HL-60 (cell line): ENCODE results near the gene L3MBTL4.

ENCODE experiments used
- POLR2AphosphoS5 ChIP-seq: IDR thresholded peaks from 2 replicates; pipeline ENCODE4 v1.6.1; 2012; ENCODE audit warnings: low read depth
- SPI1 ChIP-seq: IDR thresholded peaks from 2 replicates; pipeline ENCODE4 v1.6.1; 2012; ENCODE audit warnings: low read depth, mild to moderate bottlenecking, borderline replicate concordance
- TF ChIP-seq, protein P1 (sequence below): IDR thresholded peaks from one replicate; pipeline ENCODE4 v1.5.1; 2011; ENCODE audit warnings: low read length, control low read depth, inconsistent platforms; ENCODE audit not compliant: insufficient read depth
- TF ChIP-seq, protein P2 (sequence below): IDR thresholded peaks from 2 replicates; pipeline ENCODE4 v1.6.1; 2012; ENCODE audit warnings: low read depth; ENCODE audit not compliant: insufficient replicate concordance

- TF ChIP-seq, protein P1, sequence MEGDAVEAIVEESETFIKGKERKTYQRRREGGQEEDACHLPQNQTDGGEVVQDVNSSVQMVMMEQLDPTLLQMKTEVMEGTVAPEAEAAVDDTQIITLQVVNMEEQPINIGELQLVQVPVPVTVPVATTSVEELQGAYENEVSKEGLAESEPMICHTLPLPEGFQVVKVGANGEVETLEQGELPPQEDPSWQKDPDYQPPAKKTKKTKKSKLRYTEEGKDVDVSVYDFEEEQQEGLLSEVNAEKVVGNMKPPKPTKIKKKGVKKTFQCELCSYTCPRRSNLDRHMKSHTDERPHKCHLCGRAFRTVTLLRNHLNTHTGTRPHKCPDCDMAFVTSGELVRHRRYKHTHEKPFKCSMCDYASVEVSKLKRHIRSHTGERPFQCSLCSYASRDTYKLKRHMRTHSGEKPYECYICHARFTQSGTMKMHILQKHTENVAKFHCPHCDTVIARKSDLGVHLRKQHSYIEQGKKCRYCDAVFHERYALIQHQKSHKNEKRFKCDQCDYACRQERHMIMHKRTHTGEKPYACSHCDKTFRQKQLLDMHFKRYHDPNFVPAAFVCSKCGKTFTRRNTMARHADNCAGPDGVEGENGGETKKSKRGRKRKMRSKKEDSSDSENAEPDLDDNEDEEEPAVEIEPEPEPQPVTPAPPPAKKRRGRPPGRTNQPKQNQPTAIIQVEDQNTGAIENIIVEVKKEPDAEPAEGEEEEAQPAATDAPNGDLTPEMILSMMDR, result no peak
- TF ChIP-seq, protein P2, sequence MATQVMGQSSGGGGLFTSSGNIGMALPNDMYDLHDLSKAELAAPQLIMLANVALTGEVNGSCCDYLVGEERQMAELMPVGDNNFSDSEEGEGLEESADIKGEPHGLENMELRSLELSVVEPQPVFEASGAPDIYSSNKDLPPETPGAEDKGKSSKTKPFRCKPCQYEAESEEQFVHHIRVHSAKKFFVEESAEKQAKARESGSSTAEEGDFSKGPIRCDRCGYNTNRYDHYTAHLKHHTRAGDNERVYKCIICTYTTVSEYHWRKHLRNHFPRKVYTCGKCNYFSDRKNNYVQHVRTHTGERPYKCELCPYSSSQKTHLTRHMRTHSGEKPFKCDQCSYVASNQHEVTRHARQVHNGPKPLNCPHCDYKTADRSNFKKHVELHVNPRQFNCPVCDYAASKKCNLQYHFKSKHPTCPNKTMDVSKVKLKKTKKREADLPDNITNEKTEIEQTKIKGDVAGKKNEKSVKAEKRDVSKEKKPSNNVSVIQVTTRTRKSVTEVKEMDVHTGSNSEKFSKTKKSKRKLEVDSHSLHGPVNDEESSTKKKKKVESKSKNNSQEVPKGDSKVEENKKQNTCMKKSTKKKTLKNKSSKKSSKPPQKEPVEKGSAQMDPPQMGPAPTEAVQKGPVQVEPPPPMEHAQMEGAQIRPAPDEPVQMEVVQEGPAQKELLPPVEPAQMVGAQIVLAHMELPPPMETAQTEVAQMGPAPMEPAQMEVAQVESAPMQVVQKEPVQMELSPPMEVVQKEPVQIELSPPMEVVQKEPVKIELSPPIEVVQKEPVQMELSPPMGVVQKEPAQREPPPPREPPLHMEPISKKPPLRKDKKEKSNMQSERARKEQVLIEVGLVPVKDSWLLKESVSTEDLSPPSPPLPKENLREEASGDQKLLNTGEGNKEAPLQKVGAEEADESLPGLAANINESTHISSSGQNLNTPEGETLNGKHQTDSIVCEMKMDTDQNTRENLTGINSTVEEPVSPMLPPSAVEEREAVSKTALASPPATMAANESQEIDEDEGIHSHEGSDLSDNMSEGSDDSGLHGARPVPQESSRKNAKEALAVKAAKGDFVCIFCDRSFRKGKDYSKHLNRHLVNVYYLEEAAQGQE, result no peak
- TF ChIP-seq POLR2AphosphoS5 (no peak), SPI1 (no peak)
Observed at GRCh38 chr18:6054256-6054842, 360.4 kb downstream of the L3MBTL4 start.
